Measurements from ENCODE around the gene ATOSB.

The ATOSB gene

GRCh38 chr9:35079426-35080341, 36.0 kb downstream of the ATOSB start, which contains the start of gene FANCG:
Gene FANCG (minus strand): TSS chr9:35079942. CDS start chr9:35079524, 418 bp downstream.
- DNase-seq: peak; percentile 73

DNA sequence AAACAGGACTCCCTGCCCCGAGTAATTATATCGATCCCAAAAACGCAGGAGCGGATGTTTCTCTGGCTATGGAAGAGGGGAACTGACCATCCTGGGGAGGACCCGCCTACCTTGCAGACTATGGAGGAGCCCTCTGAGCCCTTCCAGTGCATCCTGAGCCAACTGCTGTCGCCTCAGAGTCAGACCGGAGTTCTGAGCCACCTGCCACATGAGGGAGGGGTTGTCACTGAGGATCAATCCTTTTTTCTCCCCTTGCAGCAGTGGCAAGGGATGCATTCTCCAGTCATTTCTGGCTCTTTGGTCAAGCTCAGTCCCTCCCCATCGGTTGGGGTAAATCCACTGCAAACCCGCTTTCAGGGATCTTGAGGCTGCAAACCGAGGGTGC, 36.6 kb downstream of the ATOSB start:
- no peak for DNase-seq

GRCh38 chr9:35078066-35078465, 37.6 kb downstream of the ATOSB start:
- DNase-seq: no peak

GRCh38 chr9:35076848-35077247, 38.8 kb downstream of the ATOSB start:
- no peak for DNase-seq

GRCh38 chr9:35075358-35075757, 40.3 kb downstream of the ATOSB start:
- no peak for DNase-seq

GRCh38 chr9:35074791-35075190, 40.9 kb downstream of the ATOSB start:
- no peak for DNase-seq

GRCh38 chr9:35074141-35074540, 41.5 kb downstream of the ATOSB start:
- DNase-seq: no peak

GRCh38 chr9:35073279-35073612, 42.4 kb downstream of the ATOSB start:
- no peak for DNase-seq

DNA sequence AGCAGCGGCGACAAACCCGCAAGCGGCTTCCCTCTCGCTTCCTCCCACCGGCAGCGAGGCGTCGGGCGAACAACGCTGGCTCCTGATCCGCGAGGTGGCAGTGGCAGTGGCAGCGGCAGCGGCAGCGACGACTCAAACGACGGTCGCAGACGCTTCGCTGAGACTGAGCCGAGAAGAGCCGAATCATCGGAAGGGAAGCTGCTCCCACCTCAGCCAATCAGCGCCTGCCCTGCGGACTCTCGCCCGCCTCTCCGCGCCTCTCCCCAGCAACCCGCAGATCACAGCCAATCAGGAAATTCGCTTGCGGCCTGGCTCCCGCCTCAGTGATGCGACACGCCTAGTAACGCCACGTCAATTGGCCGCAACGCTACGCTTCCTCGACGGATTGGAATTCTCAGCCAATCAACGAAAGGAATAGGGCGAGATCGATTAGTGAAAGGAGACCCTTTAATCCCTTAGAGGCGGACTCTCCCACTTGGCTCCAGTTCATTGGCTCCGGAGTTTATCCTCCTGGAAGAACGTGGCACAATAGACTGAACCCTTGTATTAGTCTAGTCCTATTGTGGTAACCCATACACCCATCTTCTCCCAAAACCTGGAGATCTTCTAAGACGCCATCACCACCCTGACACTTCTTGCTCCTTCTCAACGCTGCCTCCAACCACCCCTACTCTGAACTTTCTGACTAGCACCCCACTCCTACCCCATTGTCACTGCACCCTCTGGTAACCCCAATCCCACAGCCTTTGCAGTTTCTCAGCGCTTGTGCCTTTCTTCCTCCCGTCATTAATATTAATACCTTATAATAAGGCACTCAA, 43.0 kb downstream of the ATOSB start, which contains the start of gene VCP:
VCP (minus strand) TSS at position 165 of the 818 bp plus-strand sequence. CDS start 272 bp downstream, outside the sequence.
- DNase-seq: peak; percentile 95

GRCh38 chr9:35071814-35072460, 43.7 kb downstream of the ATOSB start:
- peak; percentile 66 for DNase-seq

DNA sequence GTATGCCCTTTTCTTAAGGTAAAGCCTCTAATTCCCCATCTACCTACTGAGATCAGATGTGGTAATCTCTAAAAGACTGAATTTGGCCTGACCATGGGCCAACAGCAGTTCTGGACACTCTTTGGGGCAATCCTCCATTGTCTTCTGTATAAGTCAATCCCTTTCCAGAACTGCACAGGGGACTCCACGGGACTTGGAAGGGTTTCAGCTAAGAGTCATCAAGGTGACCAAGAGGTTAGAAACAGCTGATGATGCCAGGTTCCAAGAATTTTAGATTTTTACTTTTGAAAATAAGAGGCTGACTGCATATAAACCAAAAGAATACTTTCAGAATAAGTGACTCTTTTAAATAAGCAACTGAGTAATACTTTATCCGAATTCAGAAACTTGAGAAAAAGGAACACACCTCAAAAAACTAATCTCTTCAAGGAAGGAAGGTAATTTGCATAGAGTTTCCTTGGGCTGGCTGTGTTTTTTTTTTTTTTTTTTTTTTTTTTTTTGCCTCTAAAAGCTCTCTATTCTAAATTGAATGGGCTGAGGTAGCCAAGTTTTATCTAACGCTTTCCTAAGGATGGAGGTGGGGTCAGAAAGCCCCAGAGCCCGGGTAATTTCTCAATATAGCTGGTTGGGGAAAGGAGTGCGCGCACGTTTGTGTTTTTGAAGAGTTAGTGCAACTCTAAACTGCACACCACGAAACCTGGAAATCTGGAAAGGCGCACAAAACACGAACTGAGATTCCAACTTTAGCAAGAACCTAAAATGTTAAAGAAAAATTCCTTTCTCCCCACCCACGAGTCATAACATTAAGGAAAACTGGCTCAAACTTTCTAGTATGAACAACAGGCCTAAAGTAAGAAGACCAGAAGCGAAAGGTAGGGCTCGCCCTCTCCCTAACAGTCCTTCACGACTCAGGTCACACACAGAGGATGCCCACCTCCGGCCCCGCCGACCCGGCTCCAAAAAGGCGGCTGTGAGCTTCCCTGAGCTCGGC, 44.5 kb downstream of the ATOSB start:
- DNase-seq: no peak

GRCh38 chr9:35069020-35069419, 46.6 kb downstream of the ATOSB start:
- no peak for DNase-seq

DNA sequence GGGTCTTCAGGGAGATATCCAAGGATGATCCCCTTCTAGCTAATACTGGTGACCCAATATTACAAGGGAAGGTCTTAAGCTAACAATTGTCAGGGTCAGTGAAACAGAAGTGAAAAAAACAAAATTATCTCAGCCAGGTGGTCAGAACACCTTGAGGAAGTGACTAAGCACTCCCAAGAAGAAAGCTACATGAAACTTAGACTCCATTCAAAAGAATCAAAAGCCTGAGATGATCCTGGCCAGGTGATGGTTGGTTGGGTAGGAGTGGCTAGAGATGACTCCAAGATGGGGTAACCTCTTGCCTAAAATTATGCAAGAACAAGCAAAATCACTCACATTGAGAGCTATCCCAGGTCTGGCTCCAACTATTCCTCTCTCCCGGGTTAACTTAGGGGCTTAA, 48.6 kb downstream of the ATOSB start:
- no peak for DNase-seq

DNA sequence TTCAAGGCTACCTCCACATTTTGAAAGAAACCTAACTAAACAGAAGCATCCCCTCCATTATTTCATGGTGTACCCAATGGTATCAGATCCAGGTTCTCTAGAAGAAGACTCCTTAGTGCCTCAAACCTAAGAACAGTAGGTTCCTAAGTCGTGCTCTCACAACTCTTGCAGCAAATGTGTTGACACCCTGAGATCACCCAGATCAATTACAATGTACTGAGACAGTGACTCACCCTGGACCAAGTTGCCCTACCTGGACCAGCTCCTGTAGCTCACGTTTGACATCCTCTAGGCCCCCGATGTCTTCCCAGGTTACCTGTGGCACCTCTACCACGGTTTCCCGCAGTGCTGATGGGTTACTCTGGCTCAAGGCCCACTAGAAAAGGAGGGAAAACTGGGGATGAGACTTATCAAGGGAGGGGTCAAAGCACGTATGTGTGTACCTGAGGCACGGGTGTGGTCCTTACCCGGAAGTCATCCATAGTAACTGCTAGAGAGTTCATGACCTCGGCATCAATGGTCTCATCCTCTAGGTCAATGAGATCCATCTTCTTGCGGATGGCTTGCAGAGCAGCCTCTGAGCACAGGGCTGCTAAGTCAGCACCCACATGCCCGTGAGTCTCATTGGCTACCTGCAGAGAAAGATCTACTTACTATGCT, 55.0 kb downstream of the ATOSB start:
- DNase-seq: no peak

DNA sequence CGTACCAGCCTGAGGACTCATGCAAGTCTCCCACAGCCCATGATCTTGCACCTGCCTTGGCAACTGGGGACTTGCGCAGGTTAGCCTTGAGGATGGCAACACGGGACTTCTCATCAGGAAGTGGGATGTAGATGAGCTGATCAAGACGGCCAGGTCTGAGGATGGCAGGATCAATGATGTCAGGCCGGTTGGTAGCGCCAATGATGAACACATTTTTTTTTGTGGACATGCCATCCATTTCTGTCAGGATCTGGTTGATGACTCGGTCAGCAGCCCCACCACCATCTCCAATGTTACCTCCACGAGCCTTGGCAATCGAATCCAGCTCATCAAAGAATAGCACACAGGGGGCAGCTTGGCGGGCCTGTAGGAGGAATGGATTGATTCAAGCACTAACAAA, 56.2 kb downstream of the ATOSB start:
- DNase-seq: no peak

GRCh38 chr9:35057271-35057620, 58.4 kb downstream of the ATOSB start:
- DNase-seq: no peak

DNA sequence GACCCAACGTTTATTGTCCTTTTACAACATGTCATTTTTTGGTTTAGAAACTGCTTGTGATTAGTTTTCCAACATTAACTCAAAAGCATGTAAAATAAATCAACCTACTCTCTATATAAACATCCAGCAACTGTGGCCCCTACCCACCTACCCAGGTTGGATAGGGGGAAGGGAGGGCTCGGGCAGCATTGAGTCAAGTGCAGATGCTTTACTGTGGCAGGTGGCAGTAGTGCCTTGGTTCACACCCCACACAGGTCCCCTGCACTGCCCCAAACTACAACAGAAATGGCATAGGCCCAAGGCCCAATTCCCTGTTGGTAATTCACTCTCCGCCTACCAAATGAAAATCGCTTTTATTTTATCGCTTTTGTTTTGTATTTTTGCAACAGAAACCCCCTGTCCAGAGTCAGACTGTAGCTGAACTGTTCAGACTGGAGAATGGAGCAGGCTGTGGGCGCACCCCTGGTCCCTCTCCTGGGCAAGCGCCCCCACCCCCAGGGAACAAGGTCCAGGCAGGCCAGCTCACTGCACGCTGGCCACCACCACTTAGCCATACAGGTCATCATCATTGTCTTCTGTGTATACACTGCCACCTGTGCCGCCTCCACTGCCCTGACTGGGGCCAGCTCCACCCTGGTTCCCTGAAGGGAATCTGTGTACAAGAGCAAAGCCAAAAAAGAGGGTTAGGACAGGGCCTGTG, 58.9 kb downstream of the ATOSB start:
- no peak for DNase-seq

DNA sequence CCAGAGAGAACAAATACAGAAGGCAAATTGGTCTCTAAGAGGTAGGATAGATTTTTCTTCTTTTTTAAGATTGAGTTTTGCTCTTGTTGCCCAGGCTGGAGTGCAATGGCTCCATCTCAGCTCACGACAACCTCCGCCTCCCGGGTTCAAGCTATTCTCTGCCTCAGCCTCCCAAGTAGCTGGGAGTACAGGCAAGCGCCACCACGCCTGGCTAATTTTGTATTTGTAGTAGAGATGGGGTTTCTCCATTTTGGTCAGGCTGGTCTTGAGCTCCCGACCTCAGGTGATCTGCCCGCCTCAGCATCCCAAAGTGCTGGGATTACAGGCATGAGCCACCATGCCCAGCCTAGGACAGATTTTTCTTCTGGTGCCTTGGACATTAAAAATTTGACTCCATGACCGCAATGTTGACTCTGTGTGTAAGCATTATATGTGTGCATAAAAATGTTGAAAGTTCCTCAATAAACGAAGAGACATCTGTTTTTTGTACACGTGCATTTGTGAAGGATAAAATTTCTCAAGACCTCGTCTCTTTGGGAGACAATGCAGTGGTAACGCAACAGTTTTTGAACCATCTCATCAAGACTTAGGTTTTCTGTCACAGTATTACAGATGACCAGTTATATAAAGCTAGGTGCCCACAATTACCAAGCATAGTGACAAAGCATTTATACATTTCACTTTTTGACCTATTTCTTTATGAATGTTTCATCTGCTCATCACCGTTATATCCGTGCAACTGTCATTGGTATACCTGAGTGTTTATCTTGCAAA, 60.6 kb downstream of the ATOSB start:
- DNase-seq: no peak

- no peak for DNase-seq
Observed at GRCh38 chr9:35054185-35054835, 61.4 kb downstream of the ATOSB start.
